ENCODE data around the gene C1orf167.
A peak's percentile ranks its signal among the peaks of the same experiment; 100 is the strongest.
"Not testable (repeated sequence)": the region's sequence is repeated elsewhere in the genome, so short reads cannot be mapped to it uniquely, and the experiment has no call there.

C1orf167 gene

GRCh38 chr1:11800756-11801433 lies 38.9 kb downstream of the C1orf167 start:
- no peak for DNase-seq (ENCODE audit: low read depth)

GRCh38 chr1:11802616-11802972 lies 40.6 kb downstream of the C1orf167 start:
- no peak for DNase-seq (ENCODE audit: low read depth)

GRCh38 chr1:11802973-11803885 lies 41.2 kb downstream of the C1orf167 start:
- DNase-seq (ENCODE audit: low read depth) = peak; percentile 92

GRCh38 chr1:11803924-11804665 lies 42.1 kb downstream of the C1orf167 start:
- not testable (repeated sequence) for DNase-seq (ENCODE audit: low read depth)

GRCh38 chr1:11804666-11805421 lies 42.9 kb downstream of the C1orf167 start:
- DNase-seq (ENCODE audit: low read depth) = no peak

- DNase-seq (ENCODE audit: low read depth) = peak; percentile 98
Observed at GRCh38 chr1:11805422-11806306, 43.7 kb downstream of the C1orf167 start, which contains the start of the genes CLCN6 and MTHFR. Gene CLCN6, plus strand, starts transcription at chr1:11806191. Its CDS starts 72 bp downstream, at chr1:11806263. Gene MTHFR, minus strand, starts transcription at chr1:11805964. Its CDS starts 2,848 bp downstream, at chr1:11803116.

GRCh38 chr1:11806307-11806936 lies 44.4 kb downstream of the C1orf167 start:
- DNase-seq (ENCODE audit: low read depth) = no peak

- no peak for DNase-seq (ENCODE audit: low read depth)
Observed at GRCh38 chr1:11807133-11807532, 45.1 kb downstream of the C1orf167 start.

- no peak for DNase-seq (ENCODE audit: low read depth)
Observed at GRCh38 chr1:11813021-11813420, 51.0 kb downstream of the C1orf167 start.

GRCh38 chr1:11817192-11817591 lies 55.2 kb downstream of the C1orf167 start:
- DNase-seq (ENCODE audit: low read depth) = no peak

GRCh38 chr1:11822091-11822490 lies 60.1 kb downstream of the C1orf167 start:
- DNase-seq (ENCODE audit: low read depth) = no peak

GRCh38 chr1:11823366-11824137 lies 61.6 kb downstream of the C1orf167 start:
- no peak for DNase-seq (ENCODE audit: low read depth)

GRCh38 chr1:11825131-11825530 lies 63.1 kb downstream of the C1orf167 start:
- no peak for DNase-seq (ENCODE audit: low read depth)

GRCh38 chr1:11826946-11827345 lies 65.0 kb downstream of the C1orf167 start:
- DNase-seq (ENCODE audit: low read depth) = no peak

- no peak for DNase-seq (ENCODE audit: low read depth)
Observed at GRCh38 chr1:11828511-11828910, 66.5 kb downstream of the C1orf167 start.

- DNase-seq (ENCODE audit: low read depth) = no peak
Observed at GRCh38 chr1:11831945-11832725, 70.1 kb downstream of the C1orf167 start.

GRCh38 chr1:11833497-11833896 lies 71.5 kb downstream of the C1orf167 start:
- DNase-seq (ENCODE audit: low read depth) = no peak

GRCh38 chr1:11833900-11834299 lies 71.9 kb downstream of the C1orf167 start:
- DNase-seq (ENCODE audit: low read depth) = no peak

Measured in GM04504 (cell line).